ENCODE data around the gene GINS2. TPM values are rescaled to one million over a fixed set of nuclear protein-coding genes. Genes with fewer than 3 reads are reported as not detected.

Gene GINS2
- total and polyA plus RNA-seq, 4 experiments from 2014 or later: 0.55 to 1.4 (median 1.2) TPM

DNA sequence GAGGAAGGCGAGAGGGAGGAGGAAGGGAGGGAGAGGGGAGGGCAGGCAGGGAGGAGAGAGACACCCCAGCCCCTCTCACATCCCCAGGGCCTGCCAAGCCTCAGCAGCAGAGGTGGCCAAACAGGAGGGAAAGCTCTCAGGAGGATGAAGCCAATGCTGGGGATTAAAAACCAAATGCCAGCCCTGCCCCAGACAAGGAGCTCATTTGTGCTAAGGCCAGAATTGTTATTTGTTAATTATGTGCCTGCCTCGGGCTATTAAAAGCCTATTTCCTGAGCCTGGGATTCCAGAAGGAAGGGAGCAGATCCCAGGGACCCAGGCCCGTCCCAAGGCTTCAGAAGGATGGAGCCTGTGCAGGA is 27.9 kb upstream of the GINS2 start:
- Mint-ChIP-seq H3K4me1 (peaks cover 3 to 15% (median 8%) of the 10 kb centered on the region in 4 donors), H3K36me3 (peaks cover 4 to 9% of the 10 kb centered on the region in 2 donors), H3K4me3 (no peak overlapping the region), H3K27ac (no peak overlapping the region), H3K27me3 (peaks cover 2 to 7% of the 10 kb centered on the region in 2 donors), H3K9me3 (peaks cover 0 to 10% (median 4%) of the 10 kb centered on the region in 8 donors)
- DNase-seq: no peak
- Histone ChIP-seq H3K27me3 (ENCODE audit: insufficient read depth, low read length) (no peaks in the 10 kb centered on the region), H3K4me1 (ENCODE audit: insufficient read depth, low read length) (peaks cover 6% of the 10 kb centered on the region), H3K9me3 (ENCODE audit: control insufficient read depth in 1 of 2, low read length in 2 of 2) (no peaks in the 10 kb centered on the region), H3K27ac (ENCODE audit: low read depth, low read length) (no peak overlapping the region), H3K4me3 (ENCODE audit: low read length in 2 of 2) (no peak overlapping the region), H3K36me3 (ENCODE audit: insufficient read depth, low read length) (no peaks in the 10 kb centered on the region)
- CTCF ChIA-PET (ENCODE audit: partially characterized antibody): interaction anchor here (1.0 to 2.8 kb wide), 6 partner anchors 12 to 100 kb away, joined by 3 to 22 read pairs (median 3); no protein-coding TSS in a partner anchor
- POLR2A ChIA-PET (ENCODE audit: partially characterized antibody): interaction anchor here (1.2 kb wide), 1 partner anchor 14 kb away, joined by 3 read pairs; no protein-coding TSS in a partner anchor
- intact Hi-C loops (cut with micrococcal nuclease): loop anchor here (1.0 to 2.0 kb wide), 2 partner anchors 57 to 324 kb away; no protein-coding TSS in a partner anchor

DNA sequence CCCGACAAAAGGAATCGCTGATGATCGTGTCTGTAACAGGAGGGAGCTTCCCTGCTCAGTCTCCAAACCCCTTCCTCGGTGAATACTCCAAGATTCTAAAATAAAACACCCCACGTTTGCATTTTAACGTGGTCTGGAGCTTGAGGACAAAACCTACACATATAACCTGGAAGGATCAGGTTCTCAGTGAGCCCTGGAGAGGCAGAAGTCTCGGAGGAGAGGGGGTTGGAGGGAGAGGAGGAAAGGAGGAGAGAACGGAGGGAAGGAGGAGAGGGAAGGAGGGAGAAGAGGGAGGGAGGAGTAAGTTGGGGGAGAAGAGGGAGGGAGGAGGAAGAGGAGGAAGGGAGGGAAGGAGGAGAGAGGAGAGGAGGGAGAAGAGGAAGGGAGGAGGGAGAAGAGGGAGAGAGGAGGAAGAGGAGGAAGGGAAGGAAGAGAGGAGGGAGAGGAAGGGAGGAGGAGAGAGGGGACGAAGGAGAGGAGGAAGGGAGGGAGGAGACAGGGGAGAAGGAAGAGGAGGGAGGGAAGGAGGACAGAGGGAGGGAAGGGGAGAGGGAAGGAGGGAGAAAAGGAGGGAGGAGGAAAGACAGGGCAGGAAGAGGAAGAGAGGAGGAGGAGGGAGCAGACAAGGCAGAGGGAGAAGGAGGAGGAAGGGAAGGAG is 27.4 kb upstream of the GINS2 start:
- H3K36me3 ChIP-seq (ENCODE audit: insufficient read depth, low read length): no peaks in the 10 kb centered on the region
- no peaks in the 10 kb centered on the region for H3K9me3 ChIP-seq (ENCODE audit: control insufficient read depth in 1 of 2, low read length in 2 of 2)
- peaks cover 3 to 15% (median 8%) of the 10 kb centered on the region in 4 donors for H3K4me1 Mint-ChIP-seq
- peaks cover 6% of the 10 kb centered on the region for H3K4me1 ChIP-seq (ENCODE audit: insufficient read depth, low read length)
- H3K4me3 ChIP-seq (ENCODE audit: low read length in 2 of 2): no peak overlapping the region
- no peaks in the 10 kb centered on the region for H3K27me3 ChIP-seq (ENCODE audit: insufficient read depth, low read length)
- no peak overlapping the region for H3K27ac ChIP-seq (ENCODE audit: low read depth, low read length)
- intact Hi-C loops (cut with micrococcal nuclease): loop anchor here (2.0 kb wide), 1 partner anchor 323 kb away; no protein-coding TSS in a partner anchor
- peak overlapping the region in 1 of 7 donors; percentile 48 for H3K27ac Mint-ChIP-seq
- no peak for DNase-seq
- H3K36me3 Mint-ChIP-seq: peaks cover 4 to 9% of the 10 kb centered on the region in 2 donors
- ChIA-PET CTCF (ENCODE audit: partially characterized antibody) (interaction anchor here (0.7 to 2.8 kb wide), 6 partner anchors 10 to 100 kb away, joined by 3 to 22 read pairs (median 3); no protein-coding TSS in a partner anchor), POLR2A (ENCODE audit: partially characterized antibody) (interaction anchor here (1.2 kb wide), 1 partner anchor 14 kb away, joined by 3 read pairs; no protein-coding TSS in a partner anchor)
- peaks cover 0 to 12% (median 4%) of the 10 kb centered on the region in 8 donors for H3K9me3 Mint-ChIP-seq
- peaks cover 2 to 7% of the 10 kb centered on the region in 2 donors for H3K27me3 Mint-ChIP-seq
- H3K4me3 Mint-ChIP-seq: no peak overlapping the region

DNA sequence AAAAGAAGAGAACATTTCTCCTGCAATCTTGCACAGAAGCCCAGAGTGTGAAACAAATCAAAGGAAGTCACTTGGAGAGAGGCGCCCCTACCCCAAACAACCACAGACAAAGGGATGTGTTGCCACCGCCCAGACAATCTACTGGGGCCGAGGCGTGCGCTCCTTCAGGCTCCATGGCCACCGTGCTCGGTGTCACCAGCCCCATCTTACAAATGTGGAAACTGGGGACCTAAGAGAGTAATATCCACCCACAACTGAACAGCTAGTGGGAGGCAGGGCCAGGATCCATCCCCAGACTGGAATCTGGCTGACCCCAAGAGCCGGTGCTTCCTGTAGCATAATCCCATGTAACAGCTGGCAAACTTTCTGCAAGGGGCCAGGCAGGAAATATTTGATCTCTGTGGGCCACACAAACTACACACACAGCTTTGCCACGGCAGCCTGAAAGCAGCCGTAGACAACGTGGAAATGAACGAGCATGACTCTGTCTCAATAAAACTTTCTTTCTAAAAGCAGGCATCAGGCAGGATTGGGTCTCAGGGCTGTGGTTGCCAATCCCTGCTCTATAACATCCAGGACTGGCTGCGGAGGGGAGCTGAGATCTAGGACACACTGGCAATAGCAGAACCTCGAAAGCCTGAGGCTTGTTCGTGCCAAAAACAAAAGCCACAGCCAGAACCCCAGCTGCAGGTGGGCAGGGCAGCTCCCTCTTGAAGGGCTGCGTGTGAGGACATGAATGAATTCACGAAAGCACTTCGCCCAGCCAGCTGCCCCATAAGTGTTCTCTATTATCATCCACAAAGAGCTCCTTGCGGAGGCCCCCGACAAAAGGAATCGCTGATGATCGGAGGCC is 26.6 kb upstream of the GINS2 start:
- Mint-ChIP-seq H3K4me1 (peaks cover 3 to 15% (median 8%) of the 10 kb centered on the region in 4 donors), H3K27me3 (peaks cover 2 to 7% of the 10 kb centered on the region in 2 donors), H3K9me3 (peaks cover 0 to 12% (median 4%) of the 10 kb centered on the region in 8 donors), H3K4me3 (peak overlapping the region in 1 of 8 donors; percentile 45), H3K27ac (peak overlapping the region in 3 of 7 donors; percentile 13 to 59 (median 58)), H3K36me3 (peaks cover 4 to 9% of the 10 kb centered on the region in 2 donors)
- no peaks in the 10 kb centered on the region for H3K27me3 ChIP-seq (ENCODE audit: insufficient read depth, low read length)
- no peaks in the 10 kb centered on the region for H3K36me3 ChIP-seq (ENCODE audit: insufficient read depth, low read length)
- CTCF ChIA-PET (ENCODE audit: partially characterized antibody): interaction anchor here (0.6 to 2.8 kb wide), 3 partner anchors 11 to 358 kb away, joined by 3 to 22 read pairs (median 3); no protein-coding TSS in a partner anchor
- no peak overlapping the region for H3K27ac ChIP-seq (ENCODE audit: low read depth, low read length)
- POLR2A ChIA-PET (ENCODE audit: partially characterized antibody): no interaction called here
- H3K9me3 ChIP-seq (ENCODE audit: control insufficient read depth in 1 of 2, low read length in 2 of 2): no peaks in the 10 kb centered on the region
- intact Hi-C loops (cut with micrococcal nuclease): loop anchor here (2.0 kb wide), 1 partner anchor 323 kb away; no protein-coding TSS in a partner anchor
- H3K4me3 ChIP-seq (ENCODE audit: low read length in 2 of 2): no peak overlapping the region
- no peak for DNase-seq
- H3K4me1 ChIP-seq (ENCODE audit: insufficient read depth, low read length): peaks cover 6% of the 10 kb centered on the region

DNA sequence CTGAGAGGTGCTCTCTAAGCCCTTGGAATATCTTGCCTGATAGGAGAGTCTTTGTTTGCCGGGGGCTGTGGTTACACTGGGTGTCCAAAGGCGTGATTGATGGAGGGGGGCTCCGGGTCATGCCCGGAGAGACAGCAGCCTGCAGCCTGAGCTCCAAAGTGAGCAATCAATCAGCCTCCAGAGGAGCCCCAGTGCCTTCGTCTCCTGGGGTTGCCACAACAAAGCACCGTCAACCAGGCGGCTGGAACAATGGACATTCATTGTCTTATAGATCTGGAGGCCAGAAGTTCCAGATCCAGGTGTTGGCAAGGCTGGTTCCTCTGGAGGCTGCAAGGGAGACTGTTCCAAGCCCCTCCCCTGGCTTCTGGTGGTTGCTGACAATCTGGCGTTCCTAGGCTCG is 24.0 kb upstream of the GINS2 start:
- H3K36me3 Mint-ChIP-seq: peaks cover 4 to 9% of the 10 kb centered on the region in 2 donors
- Histone ChIP-seq H3K27ac (ENCODE audit: low read depth, low read length) (no peak overlapping the region), H3K4me1 (ENCODE audit: insufficient read depth, low read length) (peaks cover 6% of the 10 kb centered on the region), H3K27me3 (ENCODE audit: insufficient read depth, low read length) (no peaks in the 10 kb centered on the region), H3K36me3 (ENCODE audit: insufficient read depth, low read length) (no peaks in the 10 kb centered on the region), H3K4me3 (ENCODE audit: low read length in 2 of 2) (no peak overlapping the region), H3K9me3 (ENCODE audit: control insufficient read depth in 1 of 2, low read length in 2 of 2) (no peaks in the 10 kb centered on the region)
- no peak for DNase-seq
- H3K4me1 Mint-ChIP-seq: peaks cover 2 to 12% (median 4%) of the 10 kb centered on the region in 4 donors
- no peak overlapping the region for H3K27ac Mint-ChIP-seq
- intact Hi-C loops (cut with micrococcal nuclease): no loop called here
- H3K9me3 Mint-ChIP-seq: peaks cover 0 to 12% (median 4%) of the 10 kb centered on the region in 8 donors
- H3K4me3 Mint-ChIP-seq: no peak overlapping the region
- POLR2A ChIA-PET (ENCODE audit: partially characterized antibody): no interaction called here
- CTCF ChIA-PET (ENCODE audit: partially characterized antibody): no interaction called here
- H3K27me3 Mint-ChIP-seq: peaks cover under 1 to 7% of the 10 kb centered on the region in 2 donors

DNA sequence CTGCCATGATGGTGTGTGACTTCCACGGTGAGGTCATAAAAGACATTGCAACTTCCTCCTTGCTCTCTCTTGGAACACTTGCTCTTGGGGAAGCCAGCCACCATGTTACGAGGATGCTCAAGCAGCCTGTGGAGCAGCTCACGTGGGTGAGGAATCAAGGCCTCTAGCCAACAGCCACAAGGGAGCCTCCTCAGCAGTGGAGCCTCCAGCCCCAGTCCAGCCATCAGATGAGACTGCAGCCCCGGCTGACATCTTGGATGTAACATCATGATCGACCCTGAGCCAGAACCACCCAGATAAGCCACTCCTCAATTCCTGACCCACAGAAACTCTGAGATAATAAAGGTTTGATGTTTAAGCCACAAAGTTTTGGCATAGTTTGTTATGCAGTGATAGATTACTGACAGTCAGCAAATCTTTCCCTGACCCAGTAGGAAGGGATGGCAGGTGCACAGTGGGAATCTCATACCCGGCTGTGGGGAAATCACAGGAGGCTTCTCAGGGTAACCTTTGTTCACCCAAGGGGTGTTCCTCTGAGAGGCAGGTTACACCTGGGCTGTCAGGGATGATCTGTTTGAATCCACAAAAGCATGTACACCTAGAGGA is 23.3 kb upstream of the GINS2 start:
- no peak overlapping the region for H3K27ac ChIP-seq (ENCODE audit: low read depth, low read length)
- Mint-ChIP-seq H3K36me3 (peaks cover 4 to 9% of the 10 kb centered on the region in 2 donors), H3K27me3 (peaks cover 0 to 6% of the 10 kb centered on the region in 2 donors), H3K27ac (peak overlapping the region in 1 of 7 donors; percentile 64), H3K9me3 (peaks cover 0 to 12% (median 4%) of the 10 kb centered on the region in 8 donors), H3K4me1 (peaks cover 0 to 9% (median 4%) of the 10 kb centered on the region in 4 donors), H3K4me3 (no peak overlapping the region)
- H3K36me3 ChIP-seq (ENCODE audit: insufficient read depth, low read length): no peaks in the 10 kb centered on the region
- peaks cover 6% of the 10 kb centered on the region for H3K4me1 ChIP-seq (ENCODE audit: insufficient read depth, low read length)
- POLR2A ChIA-PET (ENCODE audit: partially characterized antibody): no interaction called here
- no peak overlapping the region for H3K4me3 ChIP-seq (ENCODE audit: low read length in 2 of 2)
- intact Hi-C loops (cut with micrococcal nuclease): no loop called here
- no peaks in the 10 kb centered on the region for H3K9me3 ChIP-seq (ENCODE audit: control insufficient read depth in 1 of 2, low read length in 2 of 2)
- H3K27me3 ChIP-seq (ENCODE audit: insufficient read depth, low read length): no peaks in the 10 kb centered on the region
- DNase-seq: no peak
- CTCF ChIA-PET (ENCODE audit: partially characterized antibody): interaction anchor here (0.8 kb wide), 1 partner anchor 12 kb away, joined by 3 read pairs; no protein-coding TSS in a partner anchor

DNA sequence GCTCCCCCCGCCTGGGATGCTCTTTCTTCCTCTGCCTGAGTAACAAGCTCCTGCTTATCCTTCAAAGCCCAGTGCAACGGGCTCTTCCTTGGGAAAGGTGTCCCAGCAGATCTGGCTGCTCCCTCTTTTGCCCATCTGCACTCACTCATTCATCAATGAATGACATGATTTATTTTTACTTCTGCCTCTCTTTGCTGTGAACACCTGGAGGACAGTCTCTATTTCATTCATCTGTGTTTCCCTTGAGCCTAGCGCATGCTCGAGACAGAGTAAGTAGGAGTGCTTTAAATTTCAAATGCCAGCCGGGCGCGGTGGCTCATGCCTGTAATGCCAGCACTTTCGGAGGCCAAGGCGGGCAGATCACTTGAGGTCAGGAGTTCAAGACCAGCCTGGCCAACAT is 22.0 kb upstream of the GINS2 start:
- Histone ChIP-seq H3K4me1 (ENCODE audit: insufficient read depth, low read length) (peaks cover 6% of the 10 kb centered on the region), H3K27ac (ENCODE audit: low read depth, low read length) (no peak overlapping the region), H3K27me3 (ENCODE audit: insufficient read depth, low read length) (no peaks in the 10 kb centered on the region), H3K36me3 (ENCODE audit: insufficient read depth, low read length) (no peaks in the 10 kb centered on the region), H3K4me3 (ENCODE audit: low read length in 2 of 2) (no peak overlapping the region), H3K9me3 (ENCODE audit: control insufficient read depth in 1 of 2, low read length in 2 of 2) (no peaks in the 10 kb centered on the region)
- intact Hi-C loops (cut with micrococcal nuclease): no loop called here
- Mint-ChIP-seq H3K9me3 (peaks cover 0 to 12% (median 4%) of the 10 kb centered on the region in 8 donors), H3K36me3 (peaks cover 4 to 9% of the 10 kb centered on the region in 2 donors), H3K4me3 (no peak overlapping the region), H3K4me1 (peaks cover 0 to 6% (median 3%) of the 10 kb centered on the region in 4 donors), H3K27ac (peak overlapping the region in 1 of 7 donors; percentile 57), H3K27me3 (peaks cover 0 to 6% of the 10 kb centered on the region in 2 donors)
- POLR2A ChIA-PET (ENCODE audit: partially characterized antibody): no interaction called here
- no peak for DNase-seq
- CTCF ChIA-PET (ENCODE audit: partially characterized antibody): no interaction called here

All from CD4-positive, alpha-beta memory T cell (primary cell).